Astrocyte (in vitro differentiated cells and primary cell): ENCODE results near the gene SPATA13. TPM values are rescaled to one million over a fixed set of nuclear protein-coding genes. Genes with fewer than 3 reads are reported as not detected.

Experiments
- DNase-seq: peaks from one replicate; pipeline ENCODE4 v3.0.0-alpha.2; 2010; ENCODE audit warnings: low read depth
- FAIRE-seq: peaks from 2 replicates; lab custom pipeline; 2011; peaks lifted over from hg19 to GRCh38; lab: Jason Lieb, UNC
- H2AFZ ChIP-seq: 2 replicates; pipeline ENCODE4 v1.6.0; 2012; ENCODE audit warnings: low read depth, low read length, inconsistent platforms
- H3K27ac ChIP-seq: 2 replicates; pipeline ENCODE4 v1.5.1; 2011; ENCODE audit warnings: low read depth, low read length, inconsistent platforms
- H3K27me3 ChIP-seq: 2 replicates; pipeline ENCODE4 v1.6.0; 2011; ENCODE audit warnings: low read length, inconsistent platforms; ENCODE audit not compliant: insufficient read depth
- H3K36me3 ChIP-seq: 2 replicates; pipeline ENCODE4 v1.5.1; 2011; ENCODE audit warnings: low read length, inconsistent platforms; ENCODE audit not compliant: insufficient read depth
- H3K4me1 ChIP-seq: 2 replicates; pipeline ENCODE4 v1.5.1; 2011; ENCODE audit warnings: low read length, inconsistent platforms; ENCODE audit not compliant: insufficient read depth
- H3K4me2 ChIP-seq: 2 replicates; pipeline ENCODE4 v1.6.0; 2012; ENCODE audit warnings: low read length, inconsistent platforms
- H3K4me3 ChIP-seq: 2 replicates; pipeline ENCODE4 v1.5.1; 2011; ENCODE audit warnings: low read depth, mild to moderate bottlenecking, low read length, inconsistent platforms; ENCODE audit not compliant: insufficient read depth
- H3K79me2 ChIP-seq: 2 replicates; pipeline ENCODE4 v1.6.0; 2012; ENCODE audit warnings: mild to moderate bottlenecking, low read length, inconsistent platforms; ENCODE audit not compliant: insufficient read depth
- H3K9ac ChIP-seq: 2 replicates; pipeline ENCODE4 v1.6.0; 2012; ENCODE audit warnings: mild to moderate bottlenecking, low read length, inconsistent platforms
- H3K9me3 ChIP-seq: 2 replicates; pipeline ENCODE4 v1.5.1; 2012; ENCODE audit warnings: low read depth, mild to moderate bottlenecking, low read length, inconsistent platforms; ENCODE audit not compliant: insufficient read depth
- H4K20me1 ChIP-seq: 2 replicates; pipeline ENCODE4 v1.6.0; 2012; ENCODE audit warnings: low read length, inconsistent platforms; ENCODE audit not compliant: insufficient read depth
- H3K27ac Mint-ChIP-seq: one replicate; pipeline ENCODE4 v1.8.0; 2021; ENCODE audit warnings: mild to moderate bottlenecking, mixed read lengths; ENCODE audit not compliant: unreplicated experiment
- H3K27me3 Mint-ChIP-seq: one replicate; pipeline ENCODE4 v1.8.0; 2021; ENCODE audit warnings: low read depth, mixed read lengths; ENCODE audit not compliant: unreplicated experiment
- H3K36me3 Mint-ChIP-seq: one replicate; pipeline ENCODE4 v1.8.0; 2021; ENCODE audit warnings: low read depth, mixed read lengths; ENCODE audit not compliant: unreplicated experiment
- H3K4me1 Mint-ChIP-seq: one replicate; pipeline ENCODE4 v1.8.0; 2021; ENCODE audit warnings: low read depth, mixed read lengths; ENCODE audit not compliant: unreplicated experiment
- H3K4me3 Mint-ChIP-seq: one replicate; pipeline ENCODE4 v1.8.0; 2021; ENCODE audit warnings: mild to moderate bottlenecking, moderate library complexity, mixed read lengths; ENCODE audit not compliant: unreplicated experiment
- H3K9me3 Mint-ChIP-seq: one replicate; pipeline ENCODE4 v1.8.0; 2021; ENCODE audit warnings: mild to moderate bottlenecking, mixed read lengths; ENCODE audit not compliant: unreplicated experiment
- CTCF ChIP-seq: IDR thresholded peaks from 2 replicates; pipeline ENCODE4 v1.5.1; 2011; ENCODE audit warnings: low read depth, mild to moderate bottlenecking, inconsistent platforms, low read length, moderate library complexity; ENCODE audit not compliant: insufficient read depth
- EZH2 ChIP-seq: IDR thresholded peaks from 2 replicates; pipeline ENCODE4 v1.6.1; 2012; ENCODE audit warnings: mild to moderate bottlenecking, low read length, inconsistent platforms; ENCODE audit not compliant: insufficient read depth
- total RNA-seq: library from RNA; stranded (reverse); gene quantifications from 2 replicates; pipeline ENCODE4 v1.2.1, GENCODE V29; 2021

Gene SPATA13
- total RNA-seq, 1 donor from 2014 or later, result 6.2 TPM

DNA sequence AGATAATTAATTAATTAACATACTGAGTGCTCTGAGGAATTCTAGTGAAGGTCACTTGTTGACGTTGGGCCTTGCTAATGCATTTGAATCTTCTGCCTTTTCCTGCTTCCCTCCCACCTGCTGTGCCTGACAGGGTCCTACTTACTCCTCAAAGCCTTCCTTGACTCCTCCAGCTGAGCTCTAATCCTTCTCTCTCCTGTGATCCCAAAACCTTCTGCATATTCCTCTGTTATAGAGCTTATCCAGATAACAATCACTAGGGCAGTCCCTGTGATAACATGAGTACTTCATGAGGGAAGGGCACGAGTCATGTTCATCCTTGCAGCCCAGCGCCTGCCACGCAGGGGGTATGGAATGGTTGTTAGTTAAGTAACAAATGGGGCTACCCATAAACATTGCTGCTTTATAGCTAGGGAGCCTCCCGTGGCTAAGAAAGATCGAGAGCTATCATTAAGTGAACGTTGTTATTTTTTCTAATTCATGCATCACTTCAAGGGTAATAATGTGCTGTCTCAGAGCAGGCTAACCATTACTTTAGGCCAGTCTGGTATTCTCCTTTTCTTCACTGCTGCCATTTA is 19.1 kb upstream of the SPATA13 start:
- Histone ChIP-seq H3K4me1 (no peaks in the 10 kb centered on the region), H3K36me3 (no peaks in the 10 kb centered on the region), H3K9me3 (no peaks in the 10 kb centered on the region), H3K9ac (no peak overlapping the region), H3K27me3 (peaks cover 4% of the 10 kb centered on the region), H2AFZ (no peak overlapping the region), H3K79me2 (no peaks in the 10 kb centered on the region), H3K4me3 (no peak overlapping the region), H3K4me2 (no peak overlapping the region), H4K20me1 (no peaks in the 10 kb centered on the region), H3K27ac (no peak overlapping the region)
- H3K4me1 Mint-ChIP-seq, result peaks cover 7% of the 10 kb centered on the region
- peaks cover 2% of the 10 kb centered on the region for H3K36me3 Mint-ChIP-seq
- FAIRE-seq (no peak), DNase-seq (no peak)
- no peaks in the 10 kb centered on the region for H3K27me3 Mint-ChIP-seq
- no peak for TF ChIP-seq CTCF
- no peak for TF ChIP-seq EZH2
- H3K4me3 Mint-ChIP-seq, result no peak overlapping the region
- H3K9me3 Mint-ChIP-seq, result peaks cover 3% of the 10 kb centered on the region
- H3K27ac Mint-ChIP-seq, result no peak overlapping the region

GRCh38 chr13:24142453-24142852 is 18.1 kb upstream of the SPATA13 start:
- Mint-ChIP-seq H3K4me1 (peaks cover 9% of the 10 kb centered on the region), H3K27me3 (no peaks in the 10 kb centered on the region), H3K9me3 (peaks cover 3% of the 10 kb centered on the region), H3K36me3 (peaks cover 2% of the 10 kb centered on the region), H3K27ac (no peak overlapping the region), H3K4me3 (no peak overlapping the region)
- Histone ChIP-seq H3K27me3 (peaks cover 4% of the 10 kb centered on the region), H3K9me3 (no peaks in the 10 kb centered on the region), H3K79me2 (no peaks in the 10 kb centered on the region), H3K4me3 (no peak overlapping the region), H4K20me1 (no peaks in the 10 kb centered on the region), H2AFZ (no peak overlapping the region), H3K4me1 (no peaks in the 10 kb centered on the region), H3K4me2 (no peak overlapping the region), H3K27ac (no peak overlapping the region), H3K36me3 (no peaks in the 10 kb centered on the region), H3K9ac (no peak overlapping the region)
- no peak for TF ChIP-seq CTCF
- no peak for TF ChIP-seq EZH2
- DNase-seq (no peak), FAIRE-seq (no peak)

GRCh38 chr13:24142886-24143285 is 17.6 kb upstream of the SPATA13 start:
- H3K9ac ChIP-seq, result no peak overlapping the region
- peaks cover 3% of the 10 kb centered on the region for H3K9me3 Mint-ChIP-seq
- H3K27me3 Mint-ChIP-seq, result no peaks in the 10 kb centered on the region
- no peak for FAIRE-seq
- no peak overlapping the region for H3K27ac Mint-ChIP-seq
- no peak overlapping the region for H2AFZ ChIP-seq
- no peak for DNase-seq
- H3K27me3 ChIP-seq, result peaks cover 4% of the 10 kb centered on the region
- H3K4me3 ChIP-seq, result no peak overlapping the region
- H3K4me2 ChIP-seq, result no peak overlapping the region
- peaks cover 2% of the 10 kb centered on the region for H3K36me3 Mint-ChIP-seq
- TF ChIP-seq EZH2, result no peak
- TF ChIP-seq CTCF, result no peak
- H4K20me1 ChIP-seq, result no peaks in the 10 kb centered on the region
- no peak overlapping the region for H3K4me3 Mint-ChIP-seq
- no peaks in the 10 kb centered on the region for H3K9me3 ChIP-seq
- H3K79me2 ChIP-seq, result no peaks in the 10 kb centered on the region
- peaks cover under 1% of the 10 kb centered on the region for H3K4me1 ChIP-seq
- no peak overlapping the region for H3K27ac ChIP-seq
- H3K36me3 ChIP-seq, result no peaks in the 10 kb centered on the region
- peaks cover 12% of the 10 kb centered on the region for H3K4me1 Mint-ChIP-seq
